Smooth muscle cell (in vitro differentiated cells): ENCODE results near the gene CFAP91. TPM values are rescaled to one million over a fixed set of nuclear protein-coding genes. Genes with fewer than 3 reads are reported as not detected.

Experiments
- DNase-seq: peaks from one replicate; lab custom pipeline; 2025; ENCODE audit not compliant: unreplicated experiment; lab: John Stamatoyannopoulos, UW
- H2AFZ ChIP-seq: fragments of 200-600 bp; sonication (generic); 2 replicates; pipeline ENCODE4 v1.6.0; 2016; ENCODE audit warnings: antibody characterized with exemption, low read depth, mild to moderate bottlenecking
- H3F3A ChIP-seq: fragments of 200-600 bp; sonication (generic); 2 replicates; pipeline ENCODE4 v1.6.0; 2017; ENCODE audit warnings: antibody characterized with exemption, low read depth
- H3K27ac ChIP-seq: fragments of 200-600 bp; sonication (generic); 2 replicates; pipeline ENCODE4 v1.5.1; 2016; ENCODE audit warnings: low read depth, mild to moderate bottlenecking
- H3K27me3 ChIP-seq: fragments of 200-600 bp; sonication (generic); 2 replicates; pipeline ENCODE4 v1.6.1; 2016; ENCODE audit warnings: low read depth, mild to moderate bottlenecking
- H3K36me3 ChIP-seq: fragments of 200-600 bp; sonication (generic); 2 replicates; pipeline ENCODE4 v1.5.1; 2016; ENCODE audit warnings: low read depth
- H3K4me1 ChIP-seq: fragments of 200-600 bp; sonication (generic); 2 replicates; pipeline ENCODE4 v1.5.1; 2016; ENCODE audit warnings: low read depth
- H3K4me2 ChIP-seq: fragments of 200-600 bp; sonication (generic); 2 replicates; pipeline ENCODE4 v1.6.0; 2016; ENCODE audit warnings: mild to moderate bottlenecking
- H3K4me3 ChIP-seq: fragments of 200-600 bp; sonication (generic); 2 replicates; pipeline ENCODE4 v1.5.1; 2016; ENCODE audit warnings: mild to moderate bottlenecking
- H3K79me2 ChIP-seq: fragments of 200-600 bp; sonication (generic); 2 replicates; pipeline ENCODE4 v1.6.0; 2016; ENCODE audit warnings: low read depth, mild to moderate bottlenecking
- H3K9ac ChIP-seq: fragments of 200-600 bp; sonication (generic); 2 replicates; pipeline ENCODE4 v1.6.0; 2016; ENCODE audit warnings: low read depth
- H3K9me3 ChIP-seq: fragments of 200-600 bp; sonication (generic); replicated peaks from 2 replicates; pipeline ENCODE4 v1.5.1; 2016; ENCODE audit warnings: low read depth
- H4K20me1 ChIP-seq: fragments of 200-600 bp; sonication (generic); 2 replicates; pipeline ENCODE4 v1.6.0; 2016; ENCODE audit warnings: low read depth
- WGBS: methylation state at CpG from one replicate; pipeline ENCODE4 v1.1.7; 2016; ENCODE audit warnings: low lambda C conversion rate; 5-methylcytosine and 5-hydroxymethylcytosine counted together
- polyA plus RNA-seq: library from polyadenylated mRNA; unstranded; fragments of >200 nt; fragmentation: Nextera tagmentation; extraction: Ambion mirVana; gene quantifications from 2 replicates; pipeline ENCODE4 v1.2.1, GENCODE V29; 2016
- total RNA-seq: library from RNA; depleted of rRNA; stranded (reverse); fragments of >200 nt; gene quantifications from 2 replicates; pipeline ENCODE4 v1.2.3, GENCODE V29; 2014
- TF ChIP-seq, protein P1 (sequence below): fragments of 200-600 bp; sonication (generic); IDR thresholded peaks from 2 replicates; pipeline ENCODE4 v1.5.1; 2017; ENCODE audit warnings: borderline replicate concordance, mild to moderate bottlenecking, antibody characterized with exemption; ENCODE audit not compliant: insufficient read depth, poor library complexity, severe bottlenecking

The CFAP91 gene
- total and polyA plus RNA-seq, 2 experiments from 2014 or later: 0.40 TPM; not detected in 1

DNA sequence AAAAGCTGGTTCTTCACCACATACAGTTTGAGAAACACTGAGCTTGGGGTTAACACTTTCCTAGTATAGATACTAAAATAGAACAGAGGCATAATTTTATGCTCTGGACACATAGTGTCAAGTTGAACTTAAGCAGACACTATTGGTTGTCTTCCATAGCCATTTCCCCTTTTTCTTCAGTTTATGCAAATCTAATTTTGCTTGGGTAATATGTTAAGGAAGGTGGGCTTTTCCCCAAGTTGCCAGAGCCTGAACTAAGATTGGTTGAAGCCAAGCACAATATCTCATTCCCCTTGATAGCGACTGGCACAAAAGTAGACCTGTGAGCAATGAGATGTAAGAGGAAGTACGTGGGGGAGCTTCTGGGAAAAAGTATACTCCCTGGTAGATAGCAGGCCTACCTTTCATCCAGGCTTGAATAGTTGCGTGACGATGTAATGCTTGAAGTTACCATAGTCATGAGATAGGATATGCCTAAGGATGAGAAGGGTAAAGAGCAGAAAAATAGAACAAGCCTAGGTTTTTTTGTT, 37.9 kb upstream of the CFAP91 start:
- no peaks in the 10 kb centered on the region for H4K20me1 ChIP-seq
- DNase-seq: no peak
- H3K79me2 ChIP-seq: no peaks in the 10 kb centered on the region
- no peaks in the 10 kb centered on the region for H3K4me1 ChIP-seq
- H3K27ac ChIP-seq: peak overlapping the region; percentile 81
- no peak overlapping the region for H2AFZ ChIP-seq
- H3K36me3 ChIP-seq: peaks cover 5% of the 10 kb centered on the region
- no peaks in the 10 kb centered on the region for H3K9me3 ChIP-seq
- no peak overlapping the region for H3K4me3 ChIP-seq
- H3K27me3 ChIP-seq: no peaks in the 10 kb centered on the region
- peak overlapping the region; percentile 23 for H3K4me2 ChIP-seq
- no peaks in the 10 kb centered on the region for H3F3A ChIP-seq
- H3K9ac ChIP-seq: peak overlapping the region; percentile 6
- WGBS: 83% methylated on average over 4 of the region's 4 CpGs
- TF ChIP-seq, protein P1, sequence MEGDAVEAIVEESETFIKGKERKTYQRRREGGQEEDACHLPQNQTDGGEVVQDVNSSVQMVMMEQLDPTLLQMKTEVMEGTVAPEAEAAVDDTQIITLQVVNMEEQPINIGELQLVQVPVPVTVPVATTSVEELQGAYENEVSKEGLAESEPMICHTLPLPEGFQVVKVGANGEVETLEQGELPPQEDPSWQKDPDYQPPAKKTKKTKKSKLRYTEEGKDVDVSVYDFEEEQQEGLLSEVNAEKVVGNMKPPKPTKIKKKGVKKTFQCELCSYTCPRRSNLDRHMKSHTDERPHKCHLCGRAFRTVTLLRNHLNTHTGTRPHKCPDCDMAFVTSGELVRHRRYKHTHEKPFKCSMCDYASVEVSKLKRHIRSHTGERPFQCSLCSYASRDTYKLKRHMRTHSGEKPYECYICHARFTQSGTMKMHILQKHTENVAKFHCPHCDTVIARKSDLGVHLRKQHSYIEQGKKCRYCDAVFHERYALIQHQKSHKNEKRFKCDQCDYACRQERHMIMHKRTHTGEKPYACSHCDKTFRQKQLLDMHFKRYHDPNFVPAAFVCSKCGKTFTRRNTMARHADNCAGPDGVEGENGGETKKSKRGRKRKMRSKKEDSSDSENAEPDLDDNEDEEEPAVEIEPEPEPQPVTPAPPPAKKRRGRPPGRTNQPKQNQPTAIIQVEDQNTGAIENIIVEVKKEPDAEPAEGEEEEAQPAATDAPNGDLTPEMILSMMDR: no peak

DNA sequence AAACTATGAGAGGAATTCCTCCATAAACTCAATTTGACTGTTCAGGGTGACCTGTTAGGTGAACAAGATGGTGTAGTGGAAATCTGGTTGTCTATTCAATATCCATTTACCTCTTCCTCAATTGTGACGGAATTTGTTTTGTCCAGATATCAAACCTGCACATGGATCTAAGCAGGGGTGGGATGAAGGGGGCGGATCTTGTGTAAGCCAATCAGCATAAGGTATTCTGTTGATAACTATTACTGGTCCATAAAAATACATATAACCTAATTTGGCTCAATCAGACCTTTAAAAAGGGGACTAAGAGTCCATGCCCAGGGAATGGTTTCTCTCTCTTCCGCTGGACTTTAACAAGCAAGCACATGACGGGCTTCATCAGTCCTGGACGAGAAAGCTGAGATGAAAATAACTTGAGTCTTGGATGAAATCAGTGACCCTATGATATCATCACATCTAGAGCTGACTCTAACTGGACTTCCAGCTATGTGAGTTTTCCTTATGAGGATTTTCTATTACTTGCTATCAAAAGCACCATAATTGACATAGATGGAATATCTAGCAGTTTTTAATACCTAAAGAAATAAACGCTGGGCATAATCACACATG, 36.8 kb upstream of the CFAP91 start:
- no peak for DNase-seq
- no peaks in the 10 kb centered on the region for H3K27me3 ChIP-seq
- no peaks in the 10 kb centered on the region for H3K4me1 ChIP-seq
- H3K9ac ChIP-seq: no peak overlapping the region
- H2AFZ ChIP-seq: no peak overlapping the region
- no peak overlapping the region for H3K4me2 ChIP-seq
- no peak overlapping the region for H3K4me3 ChIP-seq
- peaks cover 5% of the 10 kb centered on the region for H3K36me3 ChIP-seq
- no peak overlapping the region for H3K27ac ChIP-seq
- no peaks in the 10 kb centered on the region for H4K20me1 ChIP-seq
- WGBS: 95% methylated on average over 6 of the region's 6 CpGs
- peaks cover 3% of the 10 kb centered on the region for H3K79me2 ChIP-seq
- no peaks in the 10 kb centered on the region for H3F3A ChIP-seq
- TF ChIP-seq, protein P1: no peak
- H3K9me3 ChIP-seq: no peaks in the 10 kb centered on the region

GRCh38 chr3:119669906-119670570, 32.8 kb upstream of the CFAP91 start:
- H3K27ac ChIP-seq: no peak overlapping the region
- H3K79me2 ChIP-seq: peaks cover 11% of the 10 kb centered on the region
- no peaks in the 10 kb centered on the region for H3K4me1 ChIP-seq
- no peak overlapping the region for H3K9ac ChIP-seq
- H3F3A ChIP-seq: no peaks in the 10 kb centered on the region
- H3K36me3 ChIP-seq: peaks cover 7% of the 10 kb centered on the region
- H2AFZ ChIP-seq: no peak overlapping the region
- no peak overlapping the region for H3K4me2 ChIP-seq
- H3K27me3 ChIP-seq: no peaks in the 10 kb centered on the region
- H3K4me3 ChIP-seq: no peak overlapping the region
- H3K9me3 ChIP-seq: no peaks in the 10 kb centered on the region
- no peak for DNase-seq
- 86% methylated on average over 5 of the region's 5 CpGs for WGBS
- TF ChIP-seq, protein P1: no peak
- no peaks in the 10 kb centered on the region for H4K20me1 ChIP-seq

DNA sequence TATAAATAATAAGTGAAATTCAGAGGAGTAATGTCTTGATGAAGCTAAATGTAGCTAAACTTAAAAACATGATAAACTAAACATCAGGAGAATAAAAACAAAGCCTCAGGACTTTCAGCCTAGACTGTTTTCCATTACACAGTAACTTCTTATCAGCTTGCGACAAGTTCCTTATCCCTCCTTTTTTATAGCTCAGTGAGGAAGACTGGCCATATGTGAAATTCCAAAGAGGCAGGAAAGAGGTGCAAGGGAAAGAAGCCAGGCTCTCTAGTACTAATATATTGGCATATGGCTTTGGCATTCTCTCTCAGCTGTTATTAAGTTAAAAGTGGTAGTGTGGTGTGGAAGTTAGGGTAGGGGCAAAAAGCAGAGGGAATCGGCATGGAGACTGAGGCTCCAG, 30.0 kb upstream of the CFAP91 start:
- no peaks in the 10 kb centered on the region for H4K20me1 ChIP-seq
- peaks cover 14% of the 10 kb centered on the region for H3K4me1 ChIP-seq
- no peak overlapping the region for H3K4me2 ChIP-seq
- H3K36me3 ChIP-seq: peaks cover 7% of the 10 kb centered on the region
- H3F3A ChIP-seq: no peaks in the 10 kb centered on the region
- no peak overlapping the region for H3K4me3 ChIP-seq
- no peaks in the 10 kb centered on the region for H3K9me3 ChIP-seq
- no peaks in the 10 kb centered on the region for H3K27me3 ChIP-seq
- H3K27ac ChIP-seq: no peak overlapping the region
- TF ChIP-seq, protein P1: no peak
- WGBS: 37% methylated on average over 2 of the region's 2 CpGs
- no peak overlapping the region for H3K9ac ChIP-seq
- DNase-seq: no peak
- H3K79me2 ChIP-seq: peaks cover 28% of the 10 kb centered on the region
- no peak overlapping the region for H2AFZ ChIP-seq
